Common myeloid progenitor, CD34-positive (primary cell): ENCODE measurements around the gene TEDC1.

Experiments
- CTCF ChIA-PET: fragments of 350-600 bp; sonication (Branson Sonifier 250); formaldehyde crosslinking; loops from one replicate; lab custom pipeline; 2021; ENCODE audit warnings: antibody characterized with exemption; lab: Charles Lee
- POLR2A ChIA-PET: fragments of 350-600 bp; sonication (Branson Sonifier 250); formaldehyde crosslinking; loops from one replicate; lab custom pipeline; 2021; ENCODE audit warnings: antibody characterized with exemption; lab: Charles Lee
- DNase-seq, 3 donors: peaks; one replicate each; pipeline versions ENCODE4 v3.0.0 to v3.0.0-alpha.2; 2013
- H3K27ac ChIP-seq, 2 experiments: 1 replicate in 1 of 2; 2 replicates in 1 of 2; pipeline ENCODE4 v1.7.0; 2013; ENCODE audit warnings: inconsistent platforms in 2 of 2, low read length in 2 of 2, mild to moderate bottlenecking in 2 of 2, low read depth in 1 of 2, moderate library complexity in 1 of 2; ENCODE audit not compliant: severe bottlenecking in 2 of 2, insufficient read depth in 1 of 2, poor library complexity in 1 of 2
- H3K27me3 ChIP-seq, 5 experiments: replicated peaks in 2 of 5; 1 replicate in 3 of 5; 2 replicates in 2 of 5; pipeline versions ENCODE4 v1.6.1 to v1.7.0; 2013; ENCODE audit warnings: low read length in 4 of 5, mild to moderate bottlenecking in 2 of 5, moderate library complexity in 2 of 5, inconsistent platforms in 1 of 5; ENCODE audit not compliant: insufficient read depth in 5 of 5, control insufficient read depth in 4 of 5
- H3K36me3 ChIP-seq, 4 experiments: 1 replicate in 2 of 4; 2 replicates in 2 of 4; pipeline versions ENCODE4 v1.6.1 to v1.7.0; 2013; ENCODE audit warnings: low read length in 3 of 4, control low read depth in 1 of 4, mild to moderate bottlenecking in 1 of 4; ENCODE audit not compliant: control insufficient read depth in 4 of 4, insufficient read depth in 4 of 4
- H3K4me1 ChIP-seq, 4 experiments: 1 replicate in 3 of 4; 2 replicates in 1 of 4; pipeline versions ENCODE4 v1.6.1 to v1.7.1; 2013; ENCODE audit warnings: low read length in 3 of 4, mild to moderate bottlenecking in 3 of 4, control low read depth in 1 of 4, inconsistent platforms in 1 of 4, moderate library complexity in 1 of 4; ENCODE audit not compliant: control insufficient read depth in 4 of 4, insufficient read depth in 4 of 4; ENCODE audit errors: control extremely low read depth in 1 of 4
- H3K4me3 ChIP-seq, 7 experiments: 1 replicate in 4 of 7; 2 replicates in 3 of 7; pipeline versions ENCODE4 v1.5.1 to v1.7.0; 2013; ENCODE audit warnings: mild to moderate bottlenecking in 7 of 7, low read length in 6 of 7, moderate library complexity in 6 of 7, inconsistent platforms in 2 of 7, low read depth in 2 of 7, control low read depth in 1 of 7; ENCODE audit not compliant: insufficient read depth in 4 of 7, control insufficient read depth in 1 of 7; ENCODE audit errors: extremely low read depth in 1 of 7
- H3K9me3 ChIP-seq, 5 experiments: 1 replicate in 4 of 5; 2 replicates in 1 of 5; pipeline versions ENCODE4 v1.6.1 to v1.7.1; 2013; ENCODE audit warnings: low read length in 4 of 5, mild to moderate bottlenecking in 2 of 5, inconsistent platforms in 1 of 5, low read depth in 1 of 5, moderate library complexity in 1 of 5; ENCODE audit not compliant: control insufficient read depth in 4 of 5, insufficient read depth in 2 of 5; ENCODE audit errors: control extremely low read depth in 1 of 5
- WGBS: methylation state at CpG from one replicate; pipeline ENCODE4 v1.1.5; 2013; ENCODE audit not compliant: insufficient coverage; 5-methylcytosine and 5-hydroxymethylcytosine counted together

Gene TEDC1

DNA sequence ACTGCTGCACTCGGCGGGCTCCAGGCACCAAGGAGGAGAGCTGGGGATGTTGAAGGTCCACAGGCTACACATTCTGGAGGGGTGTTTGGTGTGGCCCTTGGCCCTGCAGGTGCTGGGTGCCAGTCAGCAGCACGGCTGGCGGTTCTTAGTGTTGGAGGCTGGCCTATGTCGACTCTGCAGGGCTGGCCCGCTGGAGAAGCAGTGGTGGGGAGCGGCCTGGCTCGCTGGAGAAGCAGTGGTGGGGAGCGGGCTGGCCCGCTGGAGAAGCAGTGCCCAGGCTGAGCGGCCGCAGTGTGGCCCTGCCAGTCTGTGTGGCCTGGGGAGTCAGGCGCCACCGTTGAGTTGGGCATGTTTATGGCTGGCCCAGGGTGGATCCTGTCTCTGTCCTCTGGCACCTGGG is 44.1 kb upstream of the TEDC1 start:
- Histone ChIP-seq H3K36me3 (peaks cover 0 to 64% (median 44%) of the 10 kb centered on the region in 4 experiments), H3K4me3 (no peak overlapping the region), H3K27ac (no peak overlapping the region), H3K27me3 (no peaks in the 10 kb centered on the region), H3K9me3 (no peaks in the 10 kb centered on the region), H3K4me1 (no peaks in the 10 kb centered on the region)
- WGBS, result 84% methylated on average over 11 of the region's 14 CpGs
- POLR2A ChIA-PET, result no interaction called here
- CTCF ChIA-PET, result interaction anchor here (0.9 to 3.0 kb wide), 9 partner anchors 11 to 84 kb away, joined by 3 to 15 read pairs (median 5); partner anchors contain the start of gene CRIP1
- no peak for DNase-seq

DNA sequence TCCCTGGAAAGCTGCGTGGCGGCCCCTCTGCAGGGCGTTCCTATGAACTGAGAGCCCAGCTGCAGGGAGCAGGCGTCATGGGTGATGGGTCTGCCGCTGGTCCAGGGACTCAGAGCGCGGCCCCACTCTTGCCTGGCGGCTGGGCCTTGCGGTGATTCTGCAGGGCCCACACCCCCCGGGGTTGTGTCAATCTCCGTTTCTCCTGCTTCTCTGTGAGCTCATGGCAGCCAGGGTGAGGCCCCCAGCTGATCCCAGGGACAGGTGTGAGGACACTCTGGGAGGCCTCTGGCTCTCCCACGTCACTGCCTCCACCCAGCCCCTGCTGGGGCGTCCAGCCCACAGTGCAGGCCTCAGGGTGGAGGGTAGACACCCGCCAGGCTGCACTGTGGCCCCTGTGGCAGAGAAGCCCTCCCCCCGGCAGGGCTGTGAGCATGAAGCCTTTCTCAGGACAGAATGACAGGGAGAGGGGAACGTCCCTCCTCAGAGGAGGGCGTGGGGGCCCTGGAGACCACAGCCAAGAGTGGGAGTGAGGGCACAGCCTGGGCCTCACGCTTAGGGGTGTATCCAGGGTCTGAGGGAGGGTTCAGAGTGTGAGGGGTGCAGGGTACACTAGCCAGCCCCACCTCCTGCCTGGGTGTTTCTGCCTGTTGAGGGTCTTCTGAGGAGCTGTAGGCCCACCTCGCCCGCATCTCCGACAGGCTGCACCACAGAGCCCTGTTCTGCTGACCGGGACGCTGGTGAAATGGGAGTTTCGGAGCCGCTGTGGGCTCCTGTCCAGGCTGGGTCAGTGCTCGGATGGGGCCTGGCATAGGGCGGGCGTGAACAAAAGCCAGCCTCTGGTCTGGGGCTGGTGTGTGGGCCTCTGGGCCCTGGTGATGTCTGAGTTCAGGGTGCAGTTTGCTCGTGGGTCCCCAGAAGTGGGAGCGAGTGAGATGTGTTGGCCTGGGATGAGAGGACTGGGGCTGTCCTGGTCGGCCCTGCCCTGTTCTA is 43.1 kb upstream of the TEDC1 start:
- Histone ChIP-seq H3K36me3 (peaks cover 2 to 66% (median 43%) of the 10 kb centered on the region in 4 experiments), H3K4me3 (no peak overlapping the region), H3K27ac (no peak overlapping the region), H3K27me3 (no peaks in the 10 kb centered on the region), H3K4me1 (no peaks in the 10 kb centered on the region), H3K9me3 (no peaks in the 10 kb centered on the region)
- CTCF ChIA-PET, result interaction anchor here (0.8 to 3.0 kb wide), 14 partner anchors 9 to 83 kb away, joined by 3 to 15 read pairs (median 4); partner anchors contain the start of gene CRIP1
- DNase-seq, result no peak
- POLR2A ChIA-PET, result interaction anchor here (1.3 kb wide), 1 partner anchor 38 kb away, joined by 3 read pairs; the partner anchor contains the start of gene CRIP1
- 97% methylated on average over 26 of the region's 31 CpGs for WGBS

DNA sequence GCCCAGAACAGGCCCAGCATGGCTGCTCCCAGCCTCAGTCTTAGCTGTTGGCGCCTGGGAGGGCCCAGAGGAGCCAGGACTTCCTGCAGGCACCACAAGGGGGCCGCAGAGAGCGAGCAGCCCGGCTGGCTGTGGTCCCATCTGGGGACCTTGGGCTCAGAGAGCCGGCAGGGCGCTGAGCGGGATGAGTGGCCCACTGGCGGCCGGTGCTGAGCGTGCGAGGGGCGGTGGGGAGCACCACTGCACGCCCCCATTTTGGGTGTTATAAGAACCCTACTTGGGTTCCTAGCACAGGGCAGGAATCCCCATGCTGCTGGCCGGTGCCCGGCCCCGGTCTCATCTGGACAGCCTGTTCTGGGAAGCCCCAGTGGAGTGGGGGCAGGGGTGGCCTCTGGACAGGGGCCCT is 42.3 kb upstream of the TEDC1 start:
- ChIA-PET POLR2A (interaction anchor here (1.3 kb wide), 1 partner anchor 37 kb away, joined by 3 read pairs; the partner anchor contains the start of gene CRIP1), CTCF (interaction anchor here (1.0 to 3.0 kb wide), 10 partner anchors 8 to 75 kb away, joined by 3 to 15 read pairs (median 4); partner anchors contain the start of gene CRIP1)
- no peaks in the 10 kb centered on the region for H3K4me1 ChIP-seq
- H3K27me3 ChIP-seq, result no peaks in the 10 kb centered on the region
- peak; percentile 52 to 76 (median 71) for DNase-seq
- H3K36me3 ChIP-seq, result peaks cover 3 to 68% (median 42%) of the 10 kb centered on the region in 4 experiments
- no peaks in the 10 kb centered on the region for H3K9me3 ChIP-seq
- WGBS, result 88% methylated on average over 6 of the region's 16 CpGs
- H3K27ac ChIP-seq, result no peak overlapping the region
- H3K4me3 ChIP-seq, result no peak overlapping the region

DNA sequence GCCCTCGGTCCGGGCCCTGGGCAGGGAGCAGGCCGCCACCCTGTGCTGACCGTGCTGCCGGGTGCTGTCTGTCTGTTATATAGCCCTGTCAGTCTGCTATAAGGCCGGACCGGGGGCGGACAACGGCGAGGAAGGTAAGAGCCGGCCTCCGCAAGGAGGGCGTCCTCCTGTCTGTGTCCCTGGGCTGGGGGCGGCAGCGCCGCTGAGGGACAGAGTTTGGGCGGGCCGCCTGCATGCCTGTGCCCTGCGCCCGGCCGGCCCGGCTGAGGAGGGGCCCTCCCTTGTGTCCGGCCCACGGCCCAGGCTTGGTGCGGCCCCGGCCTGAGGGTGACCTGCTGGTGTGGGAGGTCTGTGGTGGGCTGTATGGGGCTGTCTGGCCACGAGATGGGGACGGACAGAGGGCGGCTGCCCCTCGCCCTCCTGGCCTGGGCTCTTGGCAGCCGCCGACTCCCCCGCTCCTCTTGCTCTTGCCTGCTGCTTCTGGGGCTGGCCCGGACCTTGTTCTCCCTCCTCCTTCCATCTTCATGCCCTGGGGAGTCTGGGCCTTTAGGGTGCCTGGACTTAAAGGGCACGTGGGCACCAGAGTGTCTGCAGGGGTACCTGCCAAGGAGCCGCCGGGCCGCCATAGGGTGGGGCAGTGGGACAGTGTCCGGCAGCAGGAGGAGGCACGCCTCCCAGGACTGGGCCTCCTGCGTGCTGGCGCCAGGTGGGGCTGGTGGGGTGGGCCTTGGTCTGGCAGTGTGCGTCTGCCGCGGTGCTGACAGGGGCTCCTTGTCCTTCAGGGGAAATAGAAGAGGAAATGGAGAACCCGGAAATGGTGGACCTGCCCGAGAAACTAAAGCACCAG is 41.5 kb upstream of the TEDC1 start:
- H3K4me3 ChIP-seq, result no peak overlapping the region
- H3K9me3 ChIP-seq, result no peaks in the 10 kb centered on the region
- no peak for DNase-seq
- 99% methylated on average over 35 of the region's 47 CpGs for WGBS
- ChIA-PET POLR2A (no interaction called here), CTCF (interaction anchor here (0.9 to 1.6 kb wide), 5 partner anchors 12 to 78 kb away, joined by 3 to 5 read pairs (median 3); no protein-coding TSS in a partner anchor)
- H3K27me3 ChIP-seq, result no peaks in the 10 kb centered on the region
- H3K4me1 ChIP-seq, result no peaks in the 10 kb centered on the region
- peaks cover 3 to 75% (median 46%) of the 10 kb centered on the region in 4 experiments for H3K36me3 ChIP-seq
- H3K27ac ChIP-seq, result no peak overlapping the region

DNA sequence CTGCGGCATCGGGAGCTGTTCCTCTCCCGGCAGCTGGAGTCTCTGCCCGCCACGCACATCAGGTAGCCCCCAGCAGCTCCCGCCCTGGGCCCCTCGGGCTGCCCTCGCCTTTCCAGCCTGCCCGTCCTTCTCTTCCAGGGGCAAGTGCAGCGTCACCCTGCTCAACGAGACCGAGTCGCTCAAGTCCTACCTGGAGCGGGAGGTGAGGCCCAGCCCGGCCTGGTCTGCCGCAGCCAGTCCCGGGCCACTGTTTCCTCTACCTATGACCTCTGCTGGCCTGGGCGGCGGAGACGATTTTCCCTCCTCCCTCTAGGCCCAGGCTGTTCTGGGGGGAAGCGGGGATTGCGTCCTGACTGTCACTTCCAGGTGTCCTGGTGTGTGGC is 40.9 kb upstream of the TEDC1 start:
- over 99% methylated on average over 20 of the region's 22 CpGs for WGBS
- H3K4me3 ChIP-seq, result no peak overlapping the region
- no peaks in the 10 kb centered on the region for H3K9me3 ChIP-seq
- ChIA-PET CTCF (interaction anchor here (0.9 to 1.6 kb wide), 5 partner anchors 13 to 79 kb away, joined by 3 to 5 read pairs (median 3); no protein-coding TSS in a partner anchor), POLR2A (no interaction called here)
- H3K27ac ChIP-seq, result no peak overlapping the region
- no peaks in the 10 kb centered on the region for H3K4me1 ChIP-seq
- H3K27me3 ChIP-seq, result no peaks in the 10 kb centered on the region
- peaks cover 3 to 73% (median 48%) of the 10 kb centered on the region in 4 experiments for H3K36me3 ChIP-seq
- DNase-seq, result no peak

DNA sequence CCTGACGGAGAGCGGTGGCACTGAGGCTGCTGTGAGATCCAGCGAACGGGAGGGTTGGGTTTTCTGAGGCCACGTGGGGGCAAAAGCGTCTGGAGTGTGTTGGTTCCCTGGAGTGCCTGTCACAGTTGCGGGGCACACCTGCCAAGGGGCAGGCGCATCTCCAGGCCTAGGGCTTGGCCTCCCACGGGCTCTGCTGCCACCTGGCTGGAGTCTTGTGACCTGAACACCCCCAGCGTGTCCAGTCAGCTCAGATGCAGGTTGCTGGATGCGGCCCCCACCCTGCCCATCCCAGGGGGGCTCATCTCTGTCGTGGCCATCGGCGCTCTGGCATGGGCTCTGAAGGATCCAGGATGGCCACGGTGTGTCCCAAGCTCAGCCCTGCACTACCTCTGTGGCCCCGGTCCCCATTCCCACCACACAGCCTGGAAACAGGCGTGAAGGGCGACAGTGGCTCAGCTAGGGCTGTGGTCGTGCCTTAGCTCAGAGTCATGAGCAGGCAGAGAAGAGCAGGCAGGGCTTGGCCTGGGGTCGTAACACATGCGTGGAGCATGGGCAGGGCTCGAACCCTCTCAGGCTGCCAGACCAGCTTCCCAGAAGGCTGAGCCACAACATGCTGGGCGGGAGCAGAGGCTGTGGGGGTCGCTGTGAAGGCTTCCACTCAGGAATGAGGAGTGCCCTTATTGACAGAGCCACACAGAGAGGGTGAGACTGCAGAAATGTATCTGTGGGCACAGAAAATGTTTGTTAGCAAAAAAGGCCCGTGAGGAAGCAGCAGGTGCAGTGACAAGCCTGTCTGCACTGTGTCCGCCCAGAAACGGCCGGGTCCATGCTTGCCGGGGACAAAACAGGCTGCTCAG is 40.0 kb upstream of the TEDC1 start:
- no peaks in the 10 kb centered on the region for H3K27me3 ChIP-seq
- no peak for DNase-seq
- no peak overlapping the region for H3K4me3 ChIP-seq
- POLR2A ChIA-PET, result no interaction called here
- 95% methylated on average over 27 of the region's 29 CpGs for WGBS
- CTCF ChIA-PET, result interaction anchor here (0.9 to 2.0 kb wide), 4 partner anchors 20 to 39 kb away, joined by 3 to 5 read pairs (median 4); no protein-coding TSS in a partner anchor
- H3K9me3 ChIP-seq, result no peaks in the 10 kb centered on the region
- no peak overlapping the region for H3K27ac ChIP-seq
- H3K36me3 ChIP-seq, result peaks cover 3 to 76% (median 51%) of the 10 kb centered on the region in 4 experiments
- H3K4me1 ChIP-seq, result no peaks in the 10 kb centered on the region
